HepG2 (cell line): ENCODE measurements around the gene ALDH7A1. TPM values are rescaled to one million over a fixed set of nuclear protein-coding genes. Genes with fewer than 3 reads are reported as not detected.

Experiments used
- BATF2 ChIP-seq: sonication (generic); formaldehyde crosslinking; IDR thresholded peaks from 2 replicates; pipeline ENCODE4 v1.8.0; 2022; ENCODE audit warnings: mild to moderate bottlenecking, missing genetic modification reagents, moderate library complexity
- EHMT2 ChIP-seq: fragments of 200-600 bp; sonication (generic); IDR thresholded peaks from 2 replicates; pipeline ENCODE4 v1.7.0; 2017; ENCODE audit warnings: antibody characterized with exemption, low read depth, low read length, borderline replicate concordance
- HNF1B ChIP-seq: sonication (generic); formaldehyde crosslinking; IDR thresholded peaks from 2 replicates; pipeline ENCODE4 v1.5.1; 2020; ENCODE audit warnings: mild to moderate bottlenecking, moderate library complexity, missing genetic modification reagents
- HNRNPUL1 ChIP-seq: fragments of 200-400 bp; formaldehyde crosslinking; IDR thresholded peaks from 2 replicates; pipeline ENCODE4 v1.6.1; 2017; ENCODE audit warnings: low read depth, mild to moderate bottlenecking, low read length, moderate library complexity
- LRRFIP1 ChIP-seq: sonication (generic); formaldehyde crosslinking; conservative IDR thresholded peaks from 2 replicates; pipeline ENCODE4 v1.4.0; 2020; ENCODE audit warnings: missing genetic modification reagents
- MTF1 ChIP-seq: sonication (generic); formaldehyde crosslinking; IDR thresholded peaks from 2 replicates; pipeline ENCODE4 v1.5.0; 2020; ENCODE audit warnings: missing genetic modification reagents
- PATZ1 ChIP-seq: sonication (generic); formaldehyde crosslinking; IDR thresholded peaks from 2 replicates; pipeline ENCODE4 v1.4.0; 2020; ENCODE audit warnings: missing genetic modification reagents
- PCBP1 ChIP-seq: fragments of 200-400 bp; formaldehyde crosslinking; IDR thresholded peaks from 2 replicates; pipeline ENCODE4 v1.6.1; 2017; ENCODE audit warnings: mild to moderate bottlenecking, low read depth, low read length, borderline replicate concordance
- RAD51 ChIP-seq: fragments of 450-650 bp; IDR thresholded peaks from 2 replicates; pipeline ENCODE4 v1.6.1; 2016; ENCODE audit warnings: borderline replicate concordance
- REXO4 ChIP-seq: sonication (generic); formaldehyde crosslinking; IDR thresholded peaks from 2 replicates; pipeline ENCODE4 v1.8.0; 2022; ENCODE audit warnings: missing genetic modification reagents, mild to moderate bottlenecking, borderline replicate concordance
- SOX6 ChIP-seq, 2 experiments: fragments of 450-650 bp in 1 of 2; sonication (generic) in 1 of 2; formaldehyde crosslinking in 1 of 2; IDR thresholded peaks; 2 replicates each; pipeline versions ENCODE4 v1.4.0 to v1.6.1; 2017 to 2020; ENCODE audit warnings: antibody characterized with exemption in 1 of 2, mild to moderate bottlenecking in 1 of 2, missing genetic modification reagents in 1 of 2
- SRSF9 ChIP-seq: fragments of 200-400 bp; formaldehyde crosslinking; IDR thresholded peaks from 2 replicates; pipeline ENCODE4 v1.6.1; 2018; ENCODE audit warnings: borderline replicate concordance, mild to moderate bottlenecking, low read depth, low read length; ENCODE audit not compliant: insufficient read depth, poor library complexity, severe bottlenecking
- ZNF12 ChIP-seq: sonication (generic); formaldehyde crosslinking; IDR thresholded peaks from 2 replicates; pipeline ENCODE4 v1.5.0; 2020; ENCODE audit warnings: missing genetic modification reagents
- ZNF556 ChIP-seq: sonication (generic); formaldehyde crosslinking; IDR thresholded peaks from 2 replicates; pipeline ENCODE4 v1.4.0; 2020; ENCODE audit warnings: mild to moderate bottlenecking, missing genetic modification reagents, borderline replicate concordance
- ZNF713 ChIP-seq: sonication (generic); formaldehyde crosslinking; IDR thresholded peaks from 2 replicates; pipeline ENCODE4 v1.4.0; 2020; ENCODE audit warnings: mild to moderate bottlenecking, missing genetic modification reagents
- ZNF792 ChIP-seq: IDR thresholded peaks from 2 replicates; pipeline ENCODE4 v1.6.1; 2016
- ZNF83 ChIP-seq: sonication (generic); formaldehyde crosslinking; IDR thresholded peaks from 2 replicates; pipeline ENCODE4 v1.4.0; 2020; ENCODE audit warnings: missing genetic modification reagents, mild to moderate bottlenecking, borderline replicate concordance
- polyA plus RNA-seq, 8 experiments: library from polyadenylated mRNA; depleted of rRNA in 3 of 8; stranded (reverse) in 7 of 8; unstranded in 1 of 8; fragments of >200 nt; fragmentation: Illumina TruSeq in 4 of 8; extraction: Trizol in 4 of 8; gene quantifications; 2 replicates each; pipeline versions ENCODE4 v1.2.1 to v1.2.3, GENCODE V29; 2011 to 2016; ENCODE audit warnings: low read depth in 4 of 8, missing spikeins in 1 of 8, mixed read lengths in 1 of 8; ENCODE audit not compliant: insufficient read depth in 1 of 8
- total RNA-seq, 5 experiments: library from RNA; depleted of rRNA; stranded (reverse); fragments of >200 nt; fragmentation: Illumina TruSeq; extraction: Trizol; gene quantifications; 2 replicates each; pipeline ENCODE4 v1.2.3, GENCODE V29; 2016; ENCODE audit warnings: low read depth in 1 of 5
- TF ChIP-seq, protein P1 (sequence below): sonication (generic); formaldehyde crosslinking; IDR thresholded peaks from 2 replicates; pipeline ENCODE4 v1.5.1; 2020; ENCODE audit warnings: missing genetic modification reagents, mild to moderate bottlenecking, borderline replicate concordance
- TF ChIP-seq, protein P2 (sequence below): sonication (generic); formaldehyde crosslinking; IDR thresholded peaks from 2 replicates; pipeline ENCODE4 v1.5.0; 2020; ENCODE audit warnings: missing genetic modification reagents

ALDH7A1 gene
- total and polyA plus RNA-seq, 2 of the 13 experiments (the other 11 are each of a cell fraction or from before 2014, with no cell fraction given): 69.0 to 100 TPM

GRCh38 chr5:126600631-126601511 is 5.9 kb upstream of the ALDH7A1 start, which contains the start of gene PHAX (continued):
- TF ChIP-seq SRSF9: no peak
- TF ChIP-seq PCBP1: no peak
- TF ChIP-seq SOX6 (IDR thresholded peaks at IDR 0.05): no peak
- peak; percentile 43 for TF ChIP-seq SOX6 (CRISPR knock-in tag; IDR thresholded peaks at IDR 0.05)
- no peak for TF ChIP-seq REXO4 (CRISPR knock-in tag)
- 0 out of 2 replicates have a peak, but pooled peaks have one; percentile 23 for TF ChIP-seq ZNF83 (CRISPR knock-in tag)
- TF ChIP-seq, protein P1, sequence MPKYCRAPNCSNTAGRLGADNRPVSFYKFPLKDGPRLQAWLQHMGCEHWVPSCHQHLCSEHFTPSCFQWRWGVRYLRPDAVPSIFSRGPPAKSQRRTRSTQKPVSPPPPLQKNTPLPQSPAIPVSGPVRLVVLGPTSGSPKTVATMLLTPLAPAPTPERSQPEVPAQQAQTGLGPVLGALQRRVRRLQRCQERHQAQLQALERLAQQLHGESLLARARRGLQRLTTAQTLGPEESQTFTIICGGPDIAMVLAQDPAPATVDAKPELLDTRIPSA (CRISPR knock-in tag): no peak
- TF ChIP-seq ZNF792 (CRISPR knock-in tag): no peak
- no peak for TF ChIP-seq LRRFIP1 (CRISPR knock-in tag)
- TF ChIP-seq ZNF12 (CRISPR knock-in tag): no peak
- no peak for TF ChIP-seq EHMT2
- TF ChIP-seq, protein P2, sequence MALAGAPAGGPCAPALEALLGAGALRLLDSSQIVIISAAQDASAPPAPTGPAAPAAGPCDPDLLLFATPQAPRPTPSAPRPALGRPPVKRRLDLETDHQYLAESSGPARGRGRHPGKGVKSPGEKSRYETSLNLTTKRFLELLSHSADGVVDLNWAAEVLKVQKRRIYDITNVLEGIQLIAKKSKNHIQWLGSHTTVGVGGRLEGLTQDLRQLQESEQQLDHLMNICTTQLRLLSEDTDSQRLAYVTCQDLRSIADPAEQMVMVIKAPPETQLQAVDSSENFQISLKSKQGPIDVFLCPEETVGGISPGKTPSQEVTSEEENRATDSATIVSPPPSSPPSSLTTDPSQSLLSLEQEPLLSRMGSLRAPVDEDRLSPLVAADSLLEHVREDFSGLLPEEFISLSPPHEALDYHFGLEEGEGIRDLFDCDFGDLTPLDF (CRISPR knock-in tag): 0 out of 2 replicates have a peak, but pooled peaks have one; percentile 48
- no peak for TF ChIP-seq HNRNPUL1
- no peak for TF ChIP-seq MTF1
- TF ChIP-seq ZNF713 (CRISPR knock-in tag): no peak
- TF ChIP-seq RAD51: no peak
- TF ChIP-seq PATZ1 (CRISPR knock-in tag): 0 out of 2 replicates have a peak, but pooled peaks have one; percentile 19
- no peak for TF ChIP-seq HNF1B
- no peak for TF ChIP-seq BATF2
- TF ChIP-seq ZNF556 (CRISPR knock-in tag): no peak
